Measurements from ENCODE around the gene SRD5A3. TPM values are rescaled to one million over a fixed set of nuclear protein-coding genes. Genes with fewer than 3 reads are reported as not detected.
"Not testable (repeated sequence)": the region's sequence is repeated elsewhere in the genome, so short reads cannot be mapped to it uniquely, and the experiment has no call there.

The SRD5A3 gene
- total and polyA plus RNA-seq, 2 donors: 6.1 to 9.7 TPM

- H3K4me3 ChIP-seq (ENCODE audit: low read depth, low read length); H3K36me3 ChIP-seq (ENCODE audit: insufficient read depth); H3K4me1 ChIP-seq (ENCODE audit: insufficient read depth); DNase-seq (ENCODE audit: extremely low spot score); H3K27ac ChIP-seq (ENCODE audit: low read depth): not testable (repeated sequence)
- 93% methylated on average over 13 of the region's 13 CpGs for WGBS
Observed at GRCh38 chr4:55353228-55353747, 7.2 kb downstream of the SRD5A3 start.

DNA sequence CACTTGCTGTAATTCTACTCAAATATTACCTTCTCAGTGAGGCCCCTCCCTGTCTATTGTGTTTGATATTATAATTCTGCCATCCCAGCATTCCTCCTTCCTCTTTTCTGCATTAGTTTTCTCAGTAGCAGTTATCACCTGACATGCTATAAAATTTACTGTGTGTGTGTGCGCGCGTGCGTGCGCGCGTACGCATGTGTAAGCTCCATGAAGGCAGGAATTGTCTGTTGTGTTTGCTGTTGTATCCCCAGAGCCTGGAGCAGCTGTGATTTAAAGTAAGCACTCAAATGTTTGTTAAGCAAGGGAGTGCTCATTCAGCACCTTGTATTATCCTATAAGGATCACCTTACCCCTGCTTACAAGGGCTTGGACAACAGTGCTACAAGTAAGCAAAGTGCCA, 8.6 kb downstream of the SRD5A3 start:
- WGBS: 93% methylated on average over 8 of the region's 8 CpGs
- no peak for DNase-seq (ENCODE audit: extremely low spot score)
- Histone ChIP-seq H3K4me1 (ENCODE audit: insufficient read depth) (peaks cover 2% of the 10 kb centered on the region), H3K4me3 (ENCODE audit: low read depth, low read length) (no peak overlapping the region), H3K27ac (ENCODE audit: low read depth) (no peak overlapping the region), H3K36me3 (ENCODE audit: insufficient read depth) (no peaks in the 10 kb centered on the region)

DNA sequence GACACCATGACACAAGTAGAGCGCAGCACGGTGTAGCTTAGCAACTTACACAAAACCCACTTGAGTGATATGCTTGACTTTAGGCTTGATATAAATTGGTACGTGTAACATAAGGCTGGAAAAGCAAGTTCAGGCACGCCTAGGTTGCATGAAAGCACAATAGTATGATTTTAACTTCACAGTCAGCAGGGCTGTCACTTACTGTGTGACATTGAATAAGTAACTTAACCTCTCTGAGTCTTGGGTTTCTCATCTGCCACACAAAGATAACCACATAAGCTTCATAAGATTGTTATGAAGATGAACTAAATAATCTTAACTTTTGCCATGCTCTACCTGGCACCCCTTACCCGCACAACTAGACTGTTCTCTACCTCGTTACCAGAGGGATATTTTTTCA, 9.5 kb downstream of the SRD5A3 start:
- Histone ChIP-seq H3K4me1 (ENCODE audit: insufficient read depth) (peaks cover 2% of the 10 kb centered on the region), H3K27ac (ENCODE audit: low read depth) (no peak overlapping the region), H3K4me3 (ENCODE audit: low read depth, low read length) (no peak overlapping the region), H3K36me3 (ENCODE audit: insufficient read depth) (no peaks in the 10 kb centered on the region)
- DNase-seq (ENCODE audit: extremely low spot score): no peak
- WGBS: 80% methylated on average over 6 of the region's 6 CpGs

DNA sequence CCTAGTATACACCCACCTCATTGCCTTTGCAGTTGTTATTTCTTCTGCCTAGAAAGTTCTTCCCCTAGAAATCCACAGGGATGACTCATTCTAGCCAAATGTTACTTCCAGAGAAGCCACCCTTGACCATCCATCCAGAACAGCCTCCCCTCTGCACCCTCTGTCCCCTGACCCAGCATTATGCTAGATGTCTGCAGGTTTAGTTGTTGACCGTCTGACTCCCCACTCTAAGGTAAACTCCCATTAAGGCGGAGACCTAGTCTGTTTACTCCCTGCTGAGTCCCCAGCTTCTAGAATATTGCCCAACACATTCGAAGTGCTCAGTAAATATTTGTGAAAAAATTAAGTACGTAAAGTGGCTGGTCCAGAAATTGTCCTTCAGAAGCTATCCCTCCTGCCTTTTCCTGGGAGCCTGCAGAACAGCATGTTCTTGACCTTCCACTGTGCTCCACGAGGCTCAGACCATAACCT, 11.0 kb downstream of the SRD5A3 start:
- H3K4me3 ChIP-seq (ENCODE audit: low read depth, low read length): no peak overlapping the region
- no peak for DNase-seq (ENCODE audit: extremely low spot score)
- no peaks in the 10 kb centered on the region for H3K36me3 ChIP-seq (ENCODE audit: insufficient read depth)
- H3K4me1 ChIP-seq (ENCODE audit: insufficient read depth): peaks cover 2% of the 10 kb centered on the region
- H3K27ac ChIP-seq (ENCODE audit: low read depth): no peak overlapping the region
- 71% methylated on average over 5 of the region's 5 CpGs for WGBS

DNA sequence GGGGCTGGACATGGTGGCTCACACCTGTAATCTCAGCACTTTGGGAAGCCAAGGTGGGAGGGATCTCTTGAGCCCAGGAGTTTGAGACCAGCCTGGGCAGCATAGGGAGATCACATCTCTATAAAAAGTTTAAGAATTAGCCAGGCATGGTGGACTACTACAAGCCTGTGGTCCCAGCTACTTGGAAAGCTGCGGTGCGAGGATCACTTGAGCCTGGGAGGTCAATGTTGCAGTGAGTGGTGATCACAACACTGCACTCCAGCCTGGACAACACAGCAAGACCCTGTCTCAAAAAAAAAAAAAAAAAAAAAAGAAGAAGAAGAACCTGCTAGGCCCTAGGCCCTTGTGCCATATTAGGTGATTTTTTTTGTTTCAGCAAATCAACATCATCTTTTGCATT, 12.2 kb downstream of the SRD5A3 start:
- DNase-seq (ENCODE audit: extremely low spot score): no peak
- WGBS: over 99% methylated on average over 2 of the region's 2 CpGs
- no peak overlapping the region for H3K4me3 ChIP-seq (ENCODE audit: low read depth, low read length)
- H3K36me3 ChIP-seq (ENCODE audit: insufficient read depth): no peaks in the 10 kb centered on the region
- H3K4me1 ChIP-seq (ENCODE audit: insufficient read depth): peaks cover 2% of the 10 kb centered on the region
- H3K27ac ChIP-seq (ENCODE audit: low read depth): no peak overlapping the region

GRCh38 chr4:55358668-55359067, 12.6 kb downstream of the SRD5A3 start:
- no peak for DNase-seq (ENCODE audit: extremely low spot score)
- peaks cover 2% of the 10 kb centered on the region for H3K4me1 ChIP-seq (ENCODE audit: insufficient read depth)

DNA sequence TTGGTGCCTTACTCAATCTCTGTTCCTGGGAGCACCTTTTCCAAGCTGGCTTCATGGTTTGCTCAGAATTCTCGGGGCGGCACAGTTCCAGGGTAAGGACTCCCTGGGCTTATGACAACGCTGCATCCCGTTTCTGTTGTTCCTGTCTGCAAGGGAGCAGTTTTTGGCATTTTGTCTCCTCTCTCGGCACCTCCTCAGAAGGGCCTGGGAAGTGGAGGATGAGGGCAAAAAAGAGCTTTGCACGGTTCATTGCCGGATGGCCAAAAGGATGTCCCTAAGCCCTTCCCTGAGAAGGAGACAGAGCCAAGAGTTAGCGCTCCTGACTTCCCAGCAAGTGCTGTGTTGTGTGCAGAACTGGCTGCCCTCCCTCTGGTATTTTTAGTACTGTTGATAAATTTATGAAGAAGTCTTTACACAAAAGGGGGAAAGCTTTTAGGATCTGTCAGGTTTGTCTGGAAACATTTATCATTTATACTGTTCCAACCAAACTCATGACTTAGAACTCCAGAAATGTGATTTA, 13.4 kb downstream of the SRD5A3 start:
- no peaks in the 10 kb centered on the region for H3K36me3 ChIP-seq (ENCODE audit: insufficient read depth)
- no peak overlapping the region for H3K4me3 ChIP-seq (ENCODE audit: low read depth, low read length)
- no peak for DNase-seq (ENCODE audit: extremely low spot score)
- H3K4me1 ChIP-seq (ENCODE audit: insufficient read depth): peaks cover 2% of the 10 kb centered on the region
- WGBS: 38% methylated on average over 8 of the region's 8 CpGs
- peak overlapping the region; percentile 15 for H3K27ac ChIP-seq (ENCODE audit: low read depth)

More at GRCh38 chr4:55358668-55359067, 12.6 kb downstream of the SRD5A3 start:
- Histone ChIP-seq H3K36me3 (ENCODE audit: insufficient read depth) (no peaks in the 10 kb centered on the region), H3K4me3 (ENCODE audit: low read depth, low read length) (no peak overlapping the region), H3K27ac (ENCODE audit: low read depth) (peak overlapping the region; percentile 30)
- 26% methylated on average over 2 of the region's 2 CpGs for WGBS

- DNase-seq (ENCODE audit: extremely low spot score); H3K36me3 ChIP-seq (ENCODE audit: insufficient read depth); H3K27ac ChIP-seq (ENCODE audit: low read depth); H3K4me1 ChIP-seq (ENCODE audit: insufficient read depth); H3K4me3 ChIP-seq (ENCODE audit: low read depth, low read length): not testable (repeated sequence)
- 97% methylated on average over 9 of the region's 9 CpGs for WGBS
Observed at GRCh38 chr4:55362938-55363337, 16.9 kb downstream of the SRD5A3 start.

GRCh38 chr4:55363691-55364351, 17.8 kb downstream of the SRD5A3 start:
- Histone ChIP-seq H3K27ac (ENCODE audit: low read depth) (no peak overlapping the region), H3K36me3 (ENCODE audit: insufficient read depth) (no peaks in the 10 kb centered on the region), H3K4me3 (ENCODE audit: low read depth, low read length) (no peak overlapping the region), H3K4me1 (ENCODE audit: insufficient read depth) (no peaks in the 10 kb centered on the region)
- 84% methylated on average over 9 of the region's 9 CpGs for WGBS
- DNase-seq (ENCODE audit: extremely low spot score): no peak

- H3K4me3 ChIP-seq (ENCODE audit: low read depth, low read length): no peak overlapping the region
- 89% methylated on average over 9 of the region's 9 CpGs for WGBS
- DNase-seq (ENCODE audit: extremely low spot score): no peak
- no peaks in the 10 kb centered on the region for H3K36me3 ChIP-seq (ENCODE audit: insufficient read depth)
- H3K4me1 ChIP-seq (ENCODE audit: insufficient read depth): no peaks in the 10 kb centered on the region
- no peak overlapping the region for H3K27ac ChIP-seq (ENCODE audit: low read depth)
Observed at GRCh38 chr4:55364691-55365344, 18.8 kb downstream of the SRD5A3 start.

- WGBS: 89% methylated on average over 7 of the region's 7 CpGs
Observed at GRCh38 chr4:55365345-55365728, 19.3 kb downstream of the SRD5A3 start.

DNA sequence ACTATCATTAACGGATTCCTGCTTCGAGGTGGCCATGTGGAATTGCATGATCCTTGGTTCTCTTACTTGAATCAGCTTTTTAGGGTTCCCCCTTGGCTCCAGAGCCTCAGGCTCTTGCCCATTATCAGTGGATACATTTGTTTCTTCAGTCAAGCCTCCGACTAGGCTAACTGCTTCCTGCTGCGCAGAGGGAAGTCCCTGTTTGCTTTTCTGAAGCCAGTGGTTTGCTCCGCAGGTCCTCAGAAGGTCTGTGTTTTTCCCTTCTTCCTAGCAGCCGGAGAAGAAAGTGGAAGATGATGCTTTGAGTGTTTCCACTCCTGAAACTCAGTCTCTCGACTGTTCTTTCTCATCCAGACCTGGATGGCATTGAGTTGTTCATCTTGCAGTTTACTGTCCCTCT, 20.6 kb downstream of the SRD5A3 start:
- WGBS: 92% methylated on average over 7 of the region's 7 CpGs
- Histone ChIP-seq H3K4me1 (ENCODE audit: insufficient read depth) (no peaks in the 10 kb centered on the region), H3K4me3 (ENCODE audit: low read depth, low read length) (no peak overlapping the region), H3K36me3 (ENCODE audit: insufficient read depth) (no peaks in the 10 kb centered on the region), H3K27ac (ENCODE audit: low read depth) (no peak overlapping the region)
- no peak for DNase-seq (ENCODE audit: extremely low spot score)

More at GRCh38 chr4:55365345-55365728, 19.3 kb downstream of the SRD5A3 start:
- H3K4me3 ChIP-seq (ENCODE audit: low read depth, low read length): no peak overlapping the region
- no peaks in the 10 kb centered on the region for H3K36me3 ChIP-seq (ENCODE audit: insufficient read depth)
- DNase-seq (ENCODE audit: extremely low spot score): no peak
- no peak overlapping the region for H3K27ac ChIP-seq (ENCODE audit: low read depth)
- no peaks in the 10 kb centered on the region for H3K4me1 ChIP-seq (ENCODE audit: insufficient read depth)

- H3K27ac ChIP-seq (ENCODE audit: low read depth): no peak overlapping the region
Observed at GRCh38 chr4:55367084-55367722, 21.2 kb downstream of the SRD5A3 start.

More at GRCh38 chr4:55367084-55367722, 21.2 kb downstream of the SRD5A3 start:
- Histone ChIP-seq H3K36me3 (ENCODE audit: insufficient read depth) (no peaks in the 10 kb centered on the region), H3K4me1 (ENCODE audit: insufficient read depth) (no peaks in the 10 kb centered on the region), H3K4me3 (ENCODE audit: low read depth, low read length) (no peak overlapping the region)
- no peak for DNase-seq (ENCODE audit: extremely low spot score)
- WGBS: 86% methylated on average over 6 of the region's 6 CpGs

All from urinary bladder (tissue), 4 donors.